Astrocyte (in vitro differentiated cells and primary cell): ENCODE data around the gene SMIM3. TPM values are rescaled to one million over a fixed set of nuclear protein-coding genes. Genes with fewer than 3 reads are reported as not detected.

Source experiments
- DNase-seq: peaks from one replicate; pipeline ENCODE4 v3.0.0-alpha.2; 2010; ENCODE audit warnings: low read depth
- FAIRE-seq: peaks from 2 replicates; lab custom pipeline; 2011; peaks lifted over from hg19 to GRCh38; lab: Jason Lieb, UNC
- H2AFZ ChIP-seq: 2 replicates; pipeline ENCODE4 v1.6.0; 2012; ENCODE audit warnings: low read depth, low read length, inconsistent platforms
- H3K27ac ChIP-seq: 2 replicates; pipeline ENCODE4 v1.5.1; 2011; ENCODE audit warnings: low read depth, low read length, inconsistent platforms
- H3K27me3 ChIP-seq: 2 replicates; pipeline ENCODE4 v1.6.0; 2011; ENCODE audit warnings: low read length, inconsistent platforms; ENCODE audit not compliant: insufficient read depth
- H3K36me3 ChIP-seq: 2 replicates; pipeline ENCODE4 v1.5.1; 2011; ENCODE audit warnings: low read length, inconsistent platforms; ENCODE audit not compliant: insufficient read depth
- H3K4me1 ChIP-seq: 2 replicates; pipeline ENCODE4 v1.5.1; 2011; ENCODE audit warnings: low read length, inconsistent platforms; ENCODE audit not compliant: insufficient read depth
- H3K4me2 ChIP-seq: 2 replicates; pipeline ENCODE4 v1.6.0; 2012; ENCODE audit warnings: low read length, inconsistent platforms
- H3K4me3 ChIP-seq: 2 replicates; pipeline ENCODE4 v1.5.1; 2011; ENCODE audit warnings: low read depth, mild to moderate bottlenecking, low read length, inconsistent platforms; ENCODE audit not compliant: insufficient read depth
- H3K79me2 ChIP-seq: 2 replicates; pipeline ENCODE4 v1.6.0; 2012; ENCODE audit warnings: mild to moderate bottlenecking, low read length, inconsistent platforms; ENCODE audit not compliant: insufficient read depth
- H3K9ac ChIP-seq: 2 replicates; pipeline ENCODE4 v1.6.0; 2012; ENCODE audit warnings: mild to moderate bottlenecking, low read length, inconsistent platforms
- H3K9me3 ChIP-seq: 2 replicates; pipeline ENCODE4 v1.5.1; 2012; ENCODE audit warnings: low read depth, mild to moderate bottlenecking, low read length, inconsistent platforms; ENCODE audit not compliant: insufficient read depth
- H4K20me1 ChIP-seq: 2 replicates; pipeline ENCODE4 v1.6.0; 2012; ENCODE audit warnings: low read length, inconsistent platforms; ENCODE audit not compliant: insufficient read depth
- H3K27ac Mint-ChIP-seq: one replicate; pipeline ENCODE4 v1.8.0; 2021; ENCODE audit warnings: mild to moderate bottlenecking, mixed read lengths; ENCODE audit not compliant: unreplicated experiment
- H3K27me3 Mint-ChIP-seq: one replicate; pipeline ENCODE4 v1.8.0; 2021; ENCODE audit warnings: low read depth, mixed read lengths; ENCODE audit not compliant: unreplicated experiment
- H3K36me3 Mint-ChIP-seq: one replicate; pipeline ENCODE4 v1.8.0; 2021; ENCODE audit warnings: low read depth, mixed read lengths; ENCODE audit not compliant: unreplicated experiment
- H3K4me1 Mint-ChIP-seq: one replicate; pipeline ENCODE4 v1.8.0; 2021; ENCODE audit warnings: low read depth, mixed read lengths; ENCODE audit not compliant: unreplicated experiment
- H3K4me3 Mint-ChIP-seq: one replicate; pipeline ENCODE4 v1.8.0; 2021; ENCODE audit warnings: mild to moderate bottlenecking, moderate library complexity, mixed read lengths; ENCODE audit not compliant: unreplicated experiment
- H3K9me3 Mint-ChIP-seq: one replicate; pipeline ENCODE4 v1.8.0; 2021; ENCODE audit warnings: mild to moderate bottlenecking, mixed read lengths; ENCODE audit not compliant: unreplicated experiment
- EZH2 ChIP-seq: IDR thresholded peaks from 2 replicates; pipeline ENCODE4 v1.6.1; 2012; ENCODE audit warnings: mild to moderate bottlenecking, low read length, inconsistent platforms; ENCODE audit not compliant: insufficient read depth
- total RNA-seq: library from RNA; stranded (reverse); gene quantifications from 2 replicates; pipeline ENCODE4 v1.2.1, GENCODE V29; 2021
- TF ChIP-seq, protein P1 (sequence below): IDR thresholded peaks from 2 replicates; pipeline ENCODE4 v1.5.1; 2011; ENCODE audit warnings: low read depth, mild to moderate bottlenecking, inconsistent platforms, low read length, moderate library complexity; ENCODE audit not compliant: insufficient read depth

SMIM3 gene
- total RNA-seq, 1 donor from 2014 or later = 16.7 TPM

DNA sequence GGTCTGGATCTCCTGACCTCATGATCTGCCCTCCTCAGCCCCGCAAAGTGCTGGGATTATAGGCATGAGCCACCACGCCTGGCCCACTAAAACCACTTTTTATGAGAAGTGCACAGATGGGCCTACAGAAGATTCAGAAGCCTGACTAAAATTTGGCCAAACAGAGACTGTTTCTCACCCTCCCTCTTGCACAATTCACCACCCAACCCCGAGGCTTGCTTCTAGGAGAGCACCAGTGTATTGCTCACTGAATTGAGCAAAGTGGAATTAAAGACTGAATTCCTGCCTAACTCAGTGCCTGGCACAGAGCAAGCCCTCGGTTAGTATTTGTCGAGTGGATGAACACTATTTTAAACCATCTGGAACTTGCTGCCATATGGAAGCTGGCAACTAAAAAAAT lies 16.3 kb upstream of the SMIM3 start:
- Mint-ChIP-seq H3K36me3 (peaks cover 3% of the 10 kb centered on the region), H3K27ac (no peak overlapping the region), H3K4me3 (no peak overlapping the region), H3K9me3 (no peaks in the 10 kb centered on the region), H3K4me1 (peaks cover 7% of the 10 kb centered on the region), H3K27me3 (peaks cover 3% of the 10 kb centered on the region)
- Histone ChIP-seq H4K20me1 (peaks cover 2% of the 10 kb centered on the region), H2AFZ (no peak overlapping the region), H3K27ac (no peak overlapping the region), H3K79me2 (peaks cover 11% of the 10 kb centered on the region), H3K27me3 (no peaks in the 10 kb centered on the region), H3K4me2 (no peak overlapping the region), H3K36me3 (no peaks in the 10 kb centered on the region), H3K4me3 (no peak overlapping the region), H3K9me3 (no peaks in the 10 kb centered on the region), H3K9ac (no peak overlapping the region), H3K4me1 (peaks cover 12% of the 10 kb centered on the region)
- no peak for FAIRE-seq
- DNase-seq = no peak
- TF ChIP-seq, protein P1, sequence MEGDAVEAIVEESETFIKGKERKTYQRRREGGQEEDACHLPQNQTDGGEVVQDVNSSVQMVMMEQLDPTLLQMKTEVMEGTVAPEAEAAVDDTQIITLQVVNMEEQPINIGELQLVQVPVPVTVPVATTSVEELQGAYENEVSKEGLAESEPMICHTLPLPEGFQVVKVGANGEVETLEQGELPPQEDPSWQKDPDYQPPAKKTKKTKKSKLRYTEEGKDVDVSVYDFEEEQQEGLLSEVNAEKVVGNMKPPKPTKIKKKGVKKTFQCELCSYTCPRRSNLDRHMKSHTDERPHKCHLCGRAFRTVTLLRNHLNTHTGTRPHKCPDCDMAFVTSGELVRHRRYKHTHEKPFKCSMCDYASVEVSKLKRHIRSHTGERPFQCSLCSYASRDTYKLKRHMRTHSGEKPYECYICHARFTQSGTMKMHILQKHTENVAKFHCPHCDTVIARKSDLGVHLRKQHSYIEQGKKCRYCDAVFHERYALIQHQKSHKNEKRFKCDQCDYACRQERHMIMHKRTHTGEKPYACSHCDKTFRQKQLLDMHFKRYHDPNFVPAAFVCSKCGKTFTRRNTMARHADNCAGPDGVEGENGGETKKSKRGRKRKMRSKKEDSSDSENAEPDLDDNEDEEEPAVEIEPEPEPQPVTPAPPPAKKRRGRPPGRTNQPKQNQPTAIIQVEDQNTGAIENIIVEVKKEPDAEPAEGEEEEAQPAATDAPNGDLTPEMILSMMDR = no peak
- no peak for TF ChIP-seq EZH2

DNA sequence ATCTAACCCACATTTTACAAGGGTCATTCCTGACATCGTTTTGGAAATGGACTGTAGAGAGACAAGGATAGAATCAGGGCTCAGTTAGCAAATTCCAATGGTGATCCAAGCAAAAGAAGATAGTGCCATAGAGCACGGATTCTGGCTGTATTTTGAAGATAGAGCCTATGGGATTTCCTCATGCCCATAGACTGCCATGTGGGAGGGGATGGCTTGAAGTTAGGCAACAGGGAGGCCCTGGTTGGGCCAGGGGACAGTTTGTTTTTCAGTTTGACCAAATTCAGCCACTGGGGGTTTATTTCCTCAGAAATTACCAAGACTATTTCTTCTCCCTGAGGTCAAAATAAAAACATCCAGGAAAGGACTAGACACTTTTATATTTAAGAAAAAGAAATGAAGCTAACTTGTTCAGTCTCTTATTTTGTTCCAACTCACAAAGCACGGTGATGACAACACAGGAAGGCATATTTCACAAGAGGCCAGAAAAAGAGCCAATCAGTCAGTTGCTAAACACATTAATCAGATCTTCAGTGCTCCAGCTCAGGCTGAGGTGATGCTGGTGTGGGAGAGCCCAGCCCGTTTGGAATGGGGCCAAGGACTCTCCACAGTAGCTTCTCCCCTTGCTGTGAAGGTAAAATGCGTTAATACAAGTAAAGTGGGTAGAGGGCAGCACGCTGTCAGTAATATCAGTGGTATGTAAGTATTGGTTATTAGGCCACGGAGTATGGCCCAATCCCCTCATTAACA lies 15.4 kb upstream of the SMIM3 start:
- Histone ChIP-seq H3K79me2 (peaks cover 2% of the 10 kb centered on the region), H3K9ac (no peak overlapping the region), H3K27ac (no peak overlapping the region), H4K20me1 (no peaks in the 10 kb centered on the region), H3K4me2 (no peak overlapping the region), H2AFZ (no peak overlapping the region), H3K27me3 (no peaks in the 10 kb centered on the region), H3K4me3 (no peak overlapping the region), H3K4me1 (peaks cover 10% of the 10 kb centered on the region), H3K9me3 (no peaks in the 10 kb centered on the region), H3K36me3 (no peaks in the 10 kb centered on the region)
- FAIRE-seq (no peak), DNase-seq (peak; percentile 84)
- peaks cover 3% of the 10 kb centered on the region for H3K27me3 Mint-ChIP-seq
- no peak overlapping the region for H3K4me3 Mint-ChIP-seq
- peaks cover 3% of the 10 kb centered on the region for H3K36me3 Mint-ChIP-seq
- TF ChIP-seq EZH2 = no peak
- TF ChIP-seq, protein P1 = no peak
- peaks cover 5% of the 10 kb centered on the region for H3K4me1 Mint-ChIP-seq
- H3K9me3 Mint-ChIP-seq = no peaks in the 10 kb centered on the region
- no peak overlapping the region for H3K27ac Mint-ChIP-seq

DNA sequence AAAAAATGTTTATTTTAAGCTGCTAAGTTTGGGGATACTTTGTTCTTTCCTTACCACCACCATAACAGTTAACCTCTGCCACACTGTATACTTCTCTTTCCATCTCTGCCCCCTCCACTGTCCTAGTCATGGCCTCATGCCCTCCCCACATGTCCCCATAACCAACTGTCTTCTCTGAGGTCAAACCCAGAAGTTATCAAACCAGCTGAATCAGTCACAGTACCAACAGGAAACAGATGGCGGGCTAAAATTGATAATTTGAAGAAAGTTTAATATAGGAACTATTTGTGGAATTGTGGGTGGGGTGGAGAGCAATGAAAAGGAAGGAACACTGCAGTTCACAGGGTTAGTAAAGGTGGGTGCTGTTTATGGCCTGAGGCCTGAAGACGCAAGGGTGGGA lies 14.0 kb upstream of the SMIM3 start:
- no peak for DNase-seq
- no peak for FAIRE-seq
- Histone ChIP-seq H3K4me2 (no peak overlapping the region), H3K4me1 (peaks cover 5% of the 10 kb centered on the region), H3K27me3 (no peaks in the 10 kb centered on the region), H3K9ac (no peak overlapping the region), H3K4me3 (no peak overlapping the region), H3K79me2 (no peaks in the 10 kb centered on the region), H3K27ac (no peak overlapping the region), H3K9me3 (no peaks in the 10 kb centered on the region), H4K20me1 (no peaks in the 10 kb centered on the region), H2AFZ (no peak overlapping the region), H3K36me3 (no peaks in the 10 kb centered on the region)
- Mint-ChIP-seq H3K4me3 (no peak overlapping the region), H3K36me3 (no peaks in the 10 kb centered on the region), H3K27ac (peak overlapping the region; percentile 6), H3K4me1 (peaks cover 2% of the 10 kb centered on the region), H3K9me3 (no peaks in the 10 kb centered on the region), H3K27me3 (peaks cover 3% of the 10 kb centered on the region)
- no peak for TF ChIP-seq EZH2
- TF ChIP-seq, protein P1 = no peak
